IMR-90 (cell line): ENCODE data around the gene OR10S1. TPM values are rescaled to one million over a fixed set of nuclear protein-coding genes. Genes with fewer than 3 reads are reported as not detected.

ENCODE experiments used
- ATAC-seq: fragments of 200-7000 bp; cut with Tn5 transposase; 2 replicates; pipeline ENCODE4 v1.9.1; 2020; ENCODE audit warnings: low read depth, mild to moderate bottlenecking, moderate library complexity
- BruUV-seq: library from RNA; stranded (reverse); fragments of 400-500 nt; replicated peaks from 2 replicates; lab custom pipeline; 2021; lab: Mats Ljungman, UMichigan
- CTCF ChIA-PET: fragments of 300-600 bp; formaldehyde crosslinking; extraction: SDS; loops from one replicate; lab custom pipeline; 2021; ENCODE audit warnings: antibody characterized with exemption; lab: Yijun Ruan, JAX
- POLR2A ChIA-PET: fragments of 300-600 bp; sonication (Branson Sonifier 250); formaldehyde crosslinking; loops from one replicate; lab custom pipeline; 2022; ENCODE audit warnings: antibody characterized with exemption; ENCODE audit not compliant: unreplicated experiment; lab: Charles Lee
- DNase-seq: peaks from one replicate; pipeline ENCODE4 v3.0.0; 2013
- H2AFZ ChIP-seq: replicated peaks from 2 replicates; pipeline ENCODE3; 2013; ENCODE audit warnings: low read length, mild to moderate bottlenecking; ENCODE audit not compliant: poor library complexity
- H2AK5ac ChIP-seq: 2 replicates; pipeline ENCODE4 v1.6.1; 2013; ENCODE audit warnings: low read depth, low read length, inconsistent platforms
- H2AK9ac ChIP-seq: replicated peaks from 2 replicates; pipeline ENCODE3; 2013; ENCODE audit warnings: mild to moderate bottlenecking, low read depth, low read length, moderate library complexity; ENCODE audit not compliant: poor library complexity
- H2BK120ac ChIP-seq: 2 replicates; pipeline ENCODE4 v1.6.1; 2013; ENCODE audit warnings: low read depth, low read length, inconsistent platforms
- H2BK15ac ChIP-seq: 3 replicates; pipeline ENCODE4 v1.6.1; 2013; ENCODE audit warnings: low read depth, low read length, inconsistent platforms
- H2BK20ac ChIP-seq: 2 replicates; pipeline ENCODE4 v1.6.1; 2013; ENCODE audit warnings: low read depth, mild to moderate bottlenecking, inconsistent platforms, low read length, moderate library complexity
- H2BK5ac ChIP-seq: 2 replicates; pipeline ENCODE4 v1.6.1; 2013; ENCODE audit warnings: mild to moderate bottlenecking, low read depth, low read length, inconsistent platforms; ENCODE audit not compliant: poor library complexity, severe bottlenecking
- H3K14ac ChIP-seq: replicated peaks from 2 replicates; pipeline ENCODE4 v1.6.1; 2013; ENCODE audit warnings: low read depth, low read length, inconsistent platforms
- H3K18ac ChIP-seq: 2 replicates; pipeline ENCODE4 v1.6.1; 2013; ENCODE audit warnings: low read depth, low read length, control low read depth
- H3K23ac ChIP-seq: 2 replicates; pipeline ENCODE4 v1.6.1; 2013; ENCODE audit warnings: low read depth, low read length, inconsistent platforms
- H3K27ac ChIP-seq: 2 replicates; pipeline ENCODE4 v1.5.1; 2013; ENCODE audit warnings: mild to moderate bottlenecking, control low read depth, low read length; ENCODE audit not compliant: insufficient read depth
- H3K27me3 ChIP-seq: 2 replicates; pipeline ENCODE4 v1.6.1; 2013; ENCODE audit warnings: low read length; ENCODE audit not compliant: control insufficient read depth, insufficient read depth
- H3K36me3 ChIP-seq: 2 replicates; pipeline ENCODE4 v1.6.1; 2013; ENCODE audit warnings: low read length, mixed read lengths; ENCODE audit not compliant: control insufficient read depth, insufficient read depth
- H3K4ac ChIP-seq: 2 replicates; pipeline ENCODE4 v1.6.1; 2013; ENCODE audit warnings: low read depth, low read length, inconsistent platforms
- H3K4me1 ChIP-seq: 2 replicates; pipeline ENCODE4 v1.6.1; 2013; ENCODE audit warnings: low read length, mixed read lengths; ENCODE audit not compliant: control insufficient read depth, insufficient read depth
- H3K4me2 ChIP-seq: 2 replicates; pipeline ENCODE4 v1.6.1; 2013; ENCODE audit warnings: low read depth, mild to moderate bottlenecking, control low read depth, low read length, moderate library complexity
- H3K4me3 ChIP-seq: 2 replicates; pipeline ENCODE4 v1.5.1; 2013; ENCODE audit warnings: low read depth, mild to moderate bottlenecking, control low read depth, low read length, moderate library complexity; ENCODE audit not compliant: insufficient read depth
- H3K56ac ChIP-seq: 2 replicates; pipeline ENCODE4 v1.6.1; 2013; ENCODE audit warnings: low read length, inconsistent platforms; ENCODE audit not compliant: insufficient read depth; ENCODE audit errors: extremely low read depth
- H3K79me1 ChIP-seq, 2 experiments: 2 replicates each; pipeline ENCODE4 v1.6.1; 2013; ENCODE audit warnings: low read length in 2 of 2, inconsistent platforms in 1 of 2, low read depth in 1 of 2
- H3K9ac ChIP-seq: 2 replicates; pipeline ENCODE4 v1.6.1; 2013; ENCODE audit warnings: low read depth, low read length, control low read depth
- H3K9me1 ChIP-seq: 2 replicates; pipeline ENCODE4 v1.6.1; 2013; ENCODE audit warnings: low read length, inconsistent platforms; ENCODE audit not compliant: insufficient read depth
- H3K9me3 ChIP-seq: 2 replicates; pipeline ENCODE4 v1.6.1; 2013; ENCODE audit warnings: low read length; ENCODE audit not compliant: control insufficient read depth, insufficient read depth
- H4K20me1 ChIP-seq: 2 replicates; pipeline ENCODE4 v1.6.1; 2013; ENCODE audit warnings: low read length, inconsistent platforms; ENCODE audit not compliant: insufficient read depth
- H4K5ac ChIP-seq: 2 replicates; pipeline ENCODE4 v1.6.1; 2013; ENCODE audit warnings: mild to moderate bottlenecking, low read depth, low read length, control low read depth
- H4K8ac ChIP-seq, 2 experiments: 2 replicates each; pipeline ENCODE4 v1.6.1; 2013; ENCODE audit warnings: low read depth in 2 of 2, low read length in 2 of 2, control low read depth in 1 of 2, inconsistent platforms in 1 of 2
- H4K91ac ChIP-seq: 2 replicates; pipeline ENCODE4 v1.6.1; 2013; ENCODE audit warnings: low read depth, low read length, inconsistent platforms; ENCODE audit not compliant: insufficient read depth
- BHLHE40 ChIP-seq: fragments of 150-350 bp; IDR thresholded peaks from 2 replicates; pipeline ENCODE4 v1.6.1; 2016; ENCODE audit warnings: mild to moderate bottlenecking, low read depth, low read length
- CEBPB ChIP-seq: IDR thresholded peaks from 2 replicates; pipeline ENCODE4 v1.6.1; 2012; ENCODE audit warnings: low read depth, low read length, improper control_type of control experiment
- CHD1 ChIP-seq: IDR thresholded peaks from 2 replicates; pipeline ENCODE4 v1.6.1; 2012; ENCODE audit warnings: low read depth, low read length, improper control_type of control experiment
- CTCF ChIP-seq: conservative IDR thresholded peaks from 2 replicates; pipeline ENCODE4 v1.5.1; 2012; ENCODE audit warnings: mild to moderate bottlenecking, low read depth, low read length, improper control_type of control experiment
- ELK1 ChIP-seq: fragments of 150-350 bp; IDR thresholded peaks from 2 replicates; pipeline ENCODE4 v1.6.1; 2016; ENCODE audit warnings: low read depth, mild to moderate bottlenecking, low read length, moderate library complexity, borderline replicate concordance
- FOS ChIP-seq: fragments of 150-350 bp; IDR thresholded peaks from 2 replicates; pipeline ENCODE4 v1.6.1; 2016; ENCODE audit warnings: low read depth, low read length
- MAFK ChIP-seq: IDR thresholded peaks from 2 replicates; pipeline ENCODE4 v1.6.1; 2012; ENCODE audit warnings: low read depth, low read length, improper control_type of control experiment
- MAZ ChIP-seq: IDR thresholded peaks from 2 replicates; pipeline ENCODE4 v1.6.1; 2012; ENCODE audit warnings: low read depth, mild to moderate bottlenecking, low read length, improper control_type of control experiment, moderate library complexity, borderline replicate concordance
- MXI1 ChIP-seq: IDR thresholded peaks from 2 replicates; pipeline ENCODE4 v1.6.1; 2012; ENCODE audit warnings: low read depth, mild to moderate bottlenecking, low read length, moderate library complexity, borderline replicate concordance
- NFE2L2 ChIP-seq: fragments of 150-350 bp; IDR thresholded peaks from 2 replicates; pipeline ENCODE4 v1.6.1; 2016; ENCODE audit warnings: low read depth, mild to moderate bottlenecking, low read length
- POLR2A ChIP-seq: IDR thresholded peaks from 2 replicates; pipeline ENCODE4 v1.6.1; 2012; ENCODE audit warnings: mild to moderate bottlenecking, low read depth, low read length
- RAD21 ChIP-seq: IDR thresholded peaks from 2 replicates; pipeline ENCODE4 v1.6.1; 2012; ENCODE audit warnings: low read length, improper control_type of control experiment
- RCOR1 ChIP-seq: IDR thresholded peaks from 2 replicates; pipeline ENCODE4 v1.6.1; 2012; ENCODE audit warnings: mild to moderate bottlenecking, low read length, improper control_type of control experiment; ENCODE audit not compliant: insufficient replicate concordance
- RFX5 ChIP-seq: IDR thresholded peaks from 2 replicates; pipeline ENCODE4 v1.8.0; 2012; ENCODE audit warnings: low read depth, mild to moderate bottlenecking, low read length, moderate library complexity
- SMC3 ChIP-seq: fragments of 150-350 bp; IDR thresholded peaks from 2 replicates; pipeline ENCODE4 v1.6.1; 2016; ENCODE audit warnings: low read depth, mild to moderate bottlenecking, antibody characterized with exemption, low read length, moderate library complexity
- USF2 ChIP-seq: fragments of 150-350 bp; IDR thresholded peaks from 2 replicates; pipeline ENCODE4 v1.6.1; 2017; ENCODE audit warnings: mild to moderate bottlenecking, antibody characterized with exemption, low read length, low read depth
- WGBS, 2 experiments: methylation state at CpG; one replicate each; pipeline versions ENCODE4 v1.1.5 to v1.1.7; 2013; ENCODE audit warnings: missing lambda C conversion rate in 2 of 2; ENCODE audit not compliant: insufficient read length in 1 of 2; ENCODE audit errors: extremely low coverage in 2 of 2; 5-methylcytosine and 5-hydroxymethylcytosine counted together
- dilution Hi-C: fragments of 300-500 bp; cut with HindIII; formaldehyde crosslinking; loops from one replicate; pipeline ENCODE4 v1.14.3; 2018; ENCODE audit warnings: low sequenced_read_pairs; ENCODE audit not compliant: unreplicated experiment
- in situ Hi-C: fragments of 300-500 bp; cut with MboI; formaldehyde crosslinking; loops from 3 replicates; pipeline ENCODE4 v1.14.3; 2019; ENCODE audit warnings: low sequenced_read_pairs, inconsistent platforms, mixed read lengths
- intact Hi-C: fragments of 100-400 bp; cut with micrococcal nuclease; formaldehyde crosslinking; loops from 2 replicates; pipeline ENCODE4 v1.10.0; 2022
- polyA plus RNA-seq, 3 experiments: library from polyadenylated mRNA; depleted of rRNA; stranded (reverse); fragments of >200 nt; gene quantifications; 2 replicates each; pipeline ENCODE4 v1.2.3, GENCODE V29; 2012; ENCODE audit warnings: low replicate concordance in 1 of 3
- total RNA-seq: library from RNA; depleted of rRNA; stranded (reverse); fragments of >200 nt; gene quantifications from 2 replicates; pipeline ENCODE4 v1.2.3, GENCODE V29; 2012

The OR10S1 gene
- total and polyA plus RNA-seq, 2 of the 4 experiments (the other 2 are of a cell fraction) = not detected

DNA sequence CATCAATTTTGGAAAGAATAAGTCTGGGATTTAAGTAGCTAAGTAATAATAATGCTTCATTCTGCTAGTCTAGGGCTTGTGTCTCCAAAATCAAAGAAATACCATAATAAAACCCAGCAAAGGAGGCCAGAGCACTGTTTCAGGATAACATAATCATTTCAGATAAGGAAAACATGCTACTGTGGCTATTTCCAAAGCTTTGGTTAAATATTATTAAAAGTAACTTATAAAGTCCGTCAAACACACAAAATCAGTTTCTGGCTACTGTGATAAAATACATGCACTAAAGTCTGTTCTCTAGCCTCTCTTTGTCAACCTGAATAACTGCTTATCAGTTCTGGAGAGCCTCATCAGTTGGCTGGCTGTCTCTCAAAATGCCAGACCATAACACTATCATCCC is 32.4 kb downstream of the OR10S1 start:
- intact Hi-C loops = no loop called here
- no peak overlapping the region for H2BK15ac ChIP-seq
- H3K4me3 ChIP-seq = no peak overlapping the region
- no peak overlapping the region for H4K91ac ChIP-seq
- H3K4me1 ChIP-seq = no peaks in the 10 kb centered on the region
- no peak overlapping the region for H3K27ac ChIP-seq
- no peak overlapping the region for H3K9ac ChIP-seq
- no peaks in the 10 kb centered on the region for H3K9me1 ChIP-seq
- H4K20me1 ChIP-seq = no peaks in the 10 kb centered on the region
- no TSS peak for BruUV-seq
- H3K4me2 ChIP-seq = no peak overlapping the region
- H3K9me3 ChIP-seq = peaks cover 11% of the 10 kb centered on the region
- WGBS, 2 experiments = no CpG with 5 or more reads among the region's 1 CpG
- no peak for ATAC-seq
- H3K18ac ChIP-seq = no peak overlapping the region
- H3K23ac ChIP-seq = no peak overlapping the region
- dilution Hi-C loops = no loop called here
- no peaks in the 10 kb centered on the region for H3K79me1 ChIP-seq
- DNase-seq = no peak
- H2AFZ ChIP-seq = no peak overlapping the region
- no peak overlapping the region for H2BK120ac ChIP-seq
- no peak for TF ChIP-seq CTCF
- no peak for TF ChIP-seq ELK1
- TF ChIP-seq RFX5 = no peak
- no peak for TF ChIP-seq SMC3
- no peak for TF ChIP-seq RCOR1
- no peak for TF ChIP-seq POLR2A
- TF ChIP-seq MXI1 = no peak
- no peak for TF ChIP-seq CHD1
- TF ChIP-seq USF2 = no peak
- no peak for TF ChIP-seq BHLHE40
- no peak for TF ChIP-seq NFE2L2
- TF ChIP-seq MAFK = no peak
- TF ChIP-seq CEBPB = no peak
- no peak for TF ChIP-seq RAD21
- TF ChIP-seq FOS = no peak
- TF ChIP-seq MAZ = no peak
- no peak overlapping the region for H2AK5ac ChIP-seq
- no peak overlapping the region for H3K4ac ChIP-seq
- H3K56ac ChIP-seq = no peak overlapping the region
- no peak overlapping the region for H4K8ac ChIP-seq
- POLR2A ChIA-PET = no interaction called here
- H3K36me3 ChIP-seq = no peaks in the 10 kb centered on the region
- no peak overlapping the region for H3K14ac ChIP-seq
- CTCF ChIA-PET = no interaction called here
- H2AK9ac ChIP-seq = no peak overlapping the region
- H3K27me3 ChIP-seq = no peaks in the 10 kb centered on the region
- H4K5ac ChIP-seq = no peak overlapping the region
- in situ Hi-C loops = no loop called here
- H2BK5ac ChIP-seq = no peak overlapping the region
- H2BK20ac ChIP-seq = no peak overlapping the region
